ENCODE data around the gene LIMCH1. TPM values are rescaled to one million over a fixed set of nuclear protein-coding genes. Genes with fewer than 3 reads are reported as not detected.
"Not testable (repeated sequence)": the region's sequence is repeated elsewhere in the genome, so short reads cannot be mapped to it uniquely, and the experiment has no call there.

Gene LIMCH1, protein sequence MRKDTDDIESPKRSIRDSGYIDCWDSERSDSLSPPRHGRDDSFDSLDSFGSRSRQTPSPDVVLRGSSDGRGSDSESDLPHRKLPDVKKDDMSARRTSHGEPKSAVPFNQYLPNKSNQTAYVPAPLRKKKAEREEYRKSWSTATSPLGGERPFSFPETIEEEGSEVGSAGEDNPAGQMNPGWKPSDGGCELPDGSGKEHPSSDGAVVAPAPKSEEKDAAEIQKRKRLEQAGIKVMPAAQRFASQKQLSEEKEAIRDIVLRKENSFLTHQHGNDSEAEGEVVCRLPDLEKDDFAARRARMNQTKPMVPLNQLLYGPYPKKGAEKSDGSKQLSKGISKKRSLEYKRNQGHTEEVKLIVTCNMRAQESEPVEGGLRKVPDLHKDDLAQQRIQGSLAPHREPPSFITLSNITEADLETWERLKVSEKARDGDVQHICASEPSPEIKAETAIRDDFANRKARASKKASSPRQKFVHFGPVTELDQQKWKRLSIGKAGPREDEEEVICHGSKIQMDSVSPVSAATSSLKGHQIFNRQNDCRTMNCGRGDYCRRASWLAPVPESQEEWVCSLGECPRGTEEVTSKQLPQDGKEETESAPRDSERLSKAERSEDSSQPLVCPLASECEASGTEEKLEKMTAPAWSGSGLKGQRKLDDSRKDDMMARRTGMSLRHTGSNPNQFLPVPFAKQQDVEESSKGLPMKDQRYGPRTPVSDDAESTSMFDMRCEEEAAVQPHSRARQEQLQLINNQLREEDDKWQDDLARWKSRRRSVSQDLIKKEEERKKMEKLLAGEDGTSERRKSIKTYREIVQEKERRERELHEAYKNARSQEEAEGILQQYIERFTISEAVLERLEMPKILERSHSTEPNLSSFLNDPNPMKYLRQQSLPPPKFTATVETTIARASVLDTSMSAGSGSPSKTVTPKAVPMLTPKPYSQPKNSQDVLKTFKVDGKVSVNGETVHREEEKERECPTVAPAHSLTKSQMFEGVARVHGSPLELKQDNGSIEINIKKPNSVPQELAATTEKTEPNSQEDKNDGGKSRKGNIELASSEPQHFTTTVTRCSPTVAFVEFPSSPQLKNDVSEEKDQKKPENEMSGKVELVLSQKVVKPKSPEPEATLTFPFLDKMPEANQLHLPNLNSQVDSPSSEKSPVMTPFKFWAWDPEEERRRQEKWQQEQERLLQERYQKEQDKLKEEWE (N-terminal part only)
- not detected in 2 replicates for total RNA-seq

DNA sequence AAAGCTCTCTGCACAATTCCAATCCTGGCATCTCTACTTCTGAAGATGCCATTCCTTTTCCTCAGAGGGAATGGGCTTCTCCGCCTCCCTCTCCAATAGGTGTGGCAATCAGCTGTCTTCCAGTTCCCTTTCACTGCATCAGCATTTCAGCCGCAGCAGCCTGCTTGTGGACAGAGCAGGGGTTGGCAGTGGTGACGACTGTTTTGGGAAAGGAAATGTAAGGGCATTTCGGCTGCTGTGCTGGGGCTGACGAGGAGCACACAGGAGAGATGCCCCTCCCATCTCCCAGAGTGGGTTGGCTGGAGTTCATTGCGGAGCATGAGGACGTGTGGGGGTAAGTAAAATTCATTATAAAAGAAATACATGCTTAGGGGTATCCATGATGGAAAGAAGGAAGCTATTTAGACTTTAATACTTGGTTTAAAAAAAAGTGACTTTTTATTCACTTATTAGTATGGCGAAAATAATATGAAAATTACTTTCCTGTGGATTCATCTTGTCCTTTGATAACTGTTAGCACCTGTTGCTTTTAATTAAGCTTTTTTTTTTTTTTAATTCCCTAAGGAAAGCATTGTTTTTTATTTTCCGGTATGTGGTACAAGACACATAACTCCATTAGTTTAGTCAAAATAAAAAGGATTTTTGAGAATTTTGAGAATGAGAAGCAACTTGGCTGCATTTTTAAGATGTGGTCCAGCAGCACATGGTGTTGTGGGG lies at the start of gene LIMCH1:
LIMCH1 (plus strand) TSS at position 141 of the 717 bp plus-strand sequence. CDS start 67,839 bp downstream, outside the sequence.
- Mint-ChIP-seq H3K4me3 (no peak within 1 kb of the TSS), H3K9me3 (no peaks in the 10 kb centered on the region), H3K27ac (no peak within 1 kb of the TSS), H3K27me3 (no peaks in the 10 kb centered on the region), H3K36me3 (ENCODE audit: low read depth) (no peaks in the 10 kb centered on the region), H3K4me1 (no peaks in the 10 kb centered on the region)
- intact Hi-C loops (cut with micrococcal nuclease), result no loop called here
- DNase-seq, result no peak

DNA sequence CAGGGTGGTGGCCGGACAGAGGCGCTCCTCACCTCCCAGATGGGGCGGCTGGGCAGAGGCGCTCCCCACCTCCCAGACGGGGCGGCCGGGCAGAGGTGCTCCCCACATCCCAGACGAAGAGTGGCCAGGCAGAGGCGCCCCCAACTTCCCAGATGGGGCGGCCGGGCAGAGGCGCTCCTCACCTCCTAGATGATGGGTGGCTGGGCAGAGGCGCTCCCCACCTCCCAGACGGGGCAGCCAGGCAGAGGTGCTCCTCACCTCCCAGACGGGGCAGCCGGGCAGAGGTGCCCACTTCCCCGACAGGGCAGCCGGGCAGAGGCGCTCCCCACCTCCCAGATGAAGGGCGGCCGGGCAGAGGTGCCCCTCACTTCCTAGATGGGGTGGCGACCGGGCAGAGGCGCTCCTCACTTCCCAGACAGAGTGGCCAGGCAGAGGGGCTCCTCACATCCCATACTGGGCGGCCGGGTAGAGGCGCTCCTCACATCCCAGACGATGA lies 46.8 kb upstream of the LIMCH1 start:
- H3K9me3 Mint-ChIP-seq; H3K27me3 Mint-ChIP-seq; H3K27ac Mint-ChIP-seq; H3K4me1 Mint-ChIP-seq; H3K36me3 Mint-ChIP-seq (ENCODE audit: low read depth); H3K4me3 Mint-ChIP-seq; DNase-seq; intact Hi-C loops (cut with micrococcal nuclease): not testable (repeated sequence)

DNA sequence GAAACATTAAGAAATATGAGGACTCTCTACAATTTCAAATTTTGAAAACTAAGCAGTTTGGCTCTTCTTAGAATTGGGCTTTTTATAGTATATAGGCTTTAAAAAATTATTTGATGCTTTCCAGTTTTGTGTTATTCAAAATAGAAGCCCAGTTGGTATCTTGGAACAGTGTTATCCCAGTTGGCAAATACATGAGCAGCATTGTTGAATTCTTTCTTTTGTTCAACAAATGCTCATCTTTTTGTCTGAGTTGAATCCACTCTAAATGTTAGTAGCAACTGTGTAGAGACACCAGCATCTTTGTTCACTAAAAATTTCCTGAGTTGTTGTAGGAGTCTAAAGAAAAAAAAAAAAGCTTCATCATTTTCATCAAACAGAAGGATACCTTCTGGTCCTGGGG lies 41.0 kb upstream of the LIMCH1 start:
- H3K4me1 Mint-ChIP-seq, result no peaks in the 10 kb centered on the region
- H3K4me3 Mint-ChIP-seq, result no peak overlapping the region
- no peak for DNase-seq
- H3K27me3 Mint-ChIP-seq, result no peaks in the 10 kb centered on the region
- no peaks in the 10 kb centered on the region for H3K9me3 Mint-ChIP-seq
- intact Hi-C loops (cut with micrococcal nuclease), result no loop called here
- H3K27ac Mint-ChIP-seq, result no peak overlapping the region
- H3K36me3 Mint-ChIP-seq (ENCODE audit: low read depth), result no peaks in the 10 kb centered on the region

DNA sequence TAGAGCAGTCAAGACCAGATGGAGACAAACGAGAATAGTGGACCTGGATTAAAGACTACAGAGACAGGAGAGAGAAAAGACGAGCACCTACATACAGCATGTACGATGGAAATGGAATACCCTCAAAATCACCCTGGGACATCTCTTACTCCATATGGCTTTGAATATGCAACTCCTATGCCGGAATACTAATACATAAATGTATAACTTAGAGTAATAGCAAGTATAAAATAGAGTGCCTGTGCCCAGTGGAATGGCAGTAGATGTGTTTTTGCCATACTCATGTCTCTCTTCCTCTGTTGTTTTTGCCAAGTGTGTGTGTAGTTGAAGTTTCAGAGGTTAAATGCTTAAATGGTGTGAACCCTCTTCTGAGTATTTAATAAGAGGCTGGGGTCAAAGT lies 39.8 kb upstream of the LIMCH1 start:
- Mint-ChIP-seq H3K4me3 (no peak overlapping the region), H3K27ac (no peak overlapping the region), H3K4me1 (no peaks in the 10 kb centered on the region), H3K27me3 (no peaks in the 10 kb centered on the region), H3K9me3 (no peaks in the 10 kb centered on the region), H3K36me3 (ENCODE audit: low read depth) (no peaks in the 10 kb centered on the region)
- DNase-seq, result no peak
- intact Hi-C loops (cut with micrococcal nuclease), result no loop called here

DNA sequence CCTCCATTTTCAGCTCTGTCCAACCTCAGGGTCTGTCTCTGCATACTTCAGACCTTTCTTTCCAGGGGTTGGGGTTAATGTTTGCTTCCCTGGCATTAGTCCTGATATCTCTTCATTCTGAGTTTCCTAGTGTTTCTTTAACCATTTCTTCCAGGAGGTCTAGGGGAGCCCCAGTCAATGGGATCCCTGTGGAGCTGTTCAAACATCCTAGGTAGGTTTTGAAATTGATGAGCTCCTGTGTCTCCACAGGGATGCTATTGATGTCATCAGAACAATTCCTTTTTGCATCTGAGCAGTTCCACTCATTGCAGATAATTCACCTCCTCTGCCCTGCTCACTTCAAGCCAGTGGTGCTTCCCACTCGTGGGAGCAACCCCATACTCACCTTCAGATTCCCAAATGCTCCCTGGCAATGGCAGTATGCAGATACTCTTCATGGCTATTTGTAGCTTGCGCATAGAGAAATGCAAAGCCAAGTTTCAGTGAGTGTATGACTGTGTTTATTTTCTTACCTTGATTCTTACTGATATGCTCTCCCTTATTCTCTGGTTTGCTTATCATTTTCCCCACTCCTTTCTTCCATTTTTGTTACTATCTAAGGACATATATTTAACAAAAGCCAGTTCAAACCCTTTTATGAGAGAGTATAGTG lies 33.7 kb upstream of the LIMCH1 start:
- Mint-ChIP-seq H3K27ac (no peak overlapping the region), H3K9me3 (no peaks in the 10 kb centered on the region), H3K27me3 (no peaks in the 10 kb centered on the region), H3K4me3 (no peak overlapping the region), H3K36me3 (ENCODE audit: low read depth) (no peaks in the 10 kb centered on the region), H3K4me1 (no peaks in the 10 kb centered on the region)
- intact Hi-C loops (cut with micrococcal nuclease), result no loop called here
- no peak for DNase-seq

DNA sequence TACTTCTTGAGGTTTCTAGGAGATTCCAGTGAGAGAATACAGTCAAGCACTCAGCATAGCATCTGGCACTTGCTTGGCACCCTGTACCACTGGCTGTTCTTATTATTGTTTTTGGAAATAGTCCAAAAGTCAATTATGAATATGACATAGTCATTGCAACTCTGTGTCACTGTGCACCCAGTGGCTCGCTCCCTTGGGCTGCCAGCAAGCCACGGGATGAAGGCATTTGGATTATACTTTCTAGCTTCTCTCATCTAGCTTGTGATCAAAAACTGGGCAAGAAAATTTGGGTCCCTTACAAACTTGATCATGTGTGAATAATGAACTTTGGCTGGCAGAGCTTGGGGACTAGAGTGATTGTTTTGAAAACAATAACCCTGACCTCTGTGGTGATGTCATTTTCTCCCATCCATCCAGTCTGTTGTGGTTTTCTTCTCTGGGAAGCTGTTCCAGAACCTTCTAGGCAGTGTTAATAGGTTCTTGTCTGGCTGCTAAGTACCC lies 32.7 kb upstream of the LIMCH1 start:
- intact Hi-C loops (cut with micrococcal nuclease), result no loop called here
- no peaks in the 10 kb centered on the region for H3K9me3 Mint-ChIP-seq
- H3K4me3 Mint-ChIP-seq, result no peak overlapping the region
- no peaks in the 10 kb centered on the region for H3K27me3 Mint-ChIP-seq
- DNase-seq, result no peak
- H3K27ac Mint-ChIP-seq, result no peak overlapping the region
- H3K4me1 Mint-ChIP-seq, result no peaks in the 10 kb centered on the region
- no peaks in the 10 kb centered on the region for H3K36me3 Mint-ChIP-seq (ENCODE audit: low read depth)

DNA sequence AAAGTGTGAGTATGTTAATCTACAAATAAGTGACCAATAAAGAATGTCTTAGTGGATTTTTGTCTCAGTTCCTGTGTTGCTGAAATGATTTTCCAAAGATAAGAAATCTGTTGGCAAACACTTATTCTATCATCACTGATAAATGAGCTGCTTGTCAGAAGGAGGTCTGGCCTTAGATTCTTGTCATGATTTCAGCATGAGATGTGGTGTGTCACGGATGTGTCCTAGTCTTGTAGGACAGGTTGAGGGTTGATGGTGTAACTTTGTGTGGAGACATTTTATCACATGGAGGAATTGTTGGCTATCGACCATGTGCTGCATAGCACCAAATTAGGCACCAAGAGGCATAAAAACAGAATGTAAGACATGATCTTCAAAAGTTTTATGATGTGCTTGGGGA lies 31.8 kb upstream of the LIMCH1 start:
- Mint-ChIP-seq H3K4me3 (no peak overlapping the region), H3K36me3 (ENCODE audit: low read depth) (no peaks in the 10 kb centered on the region), H3K4me1 (no peaks in the 10 kb centered on the region), H3K9me3 (no peaks in the 10 kb centered on the region), H3K27ac (no peak overlapping the region), H3K27me3 (no peaks in the 10 kb centered on the region)
- intact Hi-C loops (cut with micrococcal nuclease), result no loop called here
- DNase-seq, result no peak

DNA sequence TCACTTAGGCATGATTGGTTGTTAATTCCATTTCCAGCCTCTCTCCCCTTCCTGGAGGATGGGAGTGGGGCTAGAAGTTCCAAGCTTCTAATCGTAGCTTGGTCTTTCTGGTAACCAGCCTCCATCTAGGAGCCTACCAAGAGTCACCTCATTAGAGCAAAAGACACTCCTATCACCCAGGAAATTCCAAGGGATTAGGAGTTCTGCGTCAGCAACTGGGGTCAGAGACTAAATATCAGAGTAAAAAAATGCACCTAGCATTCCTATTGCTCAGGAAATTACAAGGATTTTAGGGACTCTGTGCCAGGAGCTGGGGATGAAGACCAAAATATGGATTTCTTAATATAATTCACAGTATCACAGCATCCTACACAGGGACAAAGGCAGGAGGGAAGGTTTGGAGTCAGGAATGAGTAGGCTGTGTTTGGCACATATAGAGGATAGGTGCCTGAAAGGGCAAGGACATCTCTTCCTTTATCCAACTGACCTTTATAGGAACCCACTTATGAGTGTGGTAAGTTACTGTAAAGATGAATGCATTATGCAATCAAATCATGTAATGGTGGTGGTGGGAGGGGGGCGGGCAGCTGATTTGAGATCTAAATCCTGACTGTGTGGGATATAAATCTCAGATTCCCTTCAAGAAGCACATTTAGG lies 30.5 kb upstream of the LIMCH1 start:
- Mint-ChIP-seq H3K27ac (no peak overlapping the region), H3K36me3 (ENCODE audit: low read depth) (no peaks in the 10 kb centered on the region), H3K4me3 (no peak overlapping the region), H3K9me3 (no peaks in the 10 kb centered on the region), H3K27me3 (no peaks in the 10 kb centered on the region), H3K4me1 (no peaks in the 10 kb centered on the region)
- DNase-seq, result no peak
- intact Hi-C loops (cut with micrococcal nuclease), result no loop called here

DNA sequence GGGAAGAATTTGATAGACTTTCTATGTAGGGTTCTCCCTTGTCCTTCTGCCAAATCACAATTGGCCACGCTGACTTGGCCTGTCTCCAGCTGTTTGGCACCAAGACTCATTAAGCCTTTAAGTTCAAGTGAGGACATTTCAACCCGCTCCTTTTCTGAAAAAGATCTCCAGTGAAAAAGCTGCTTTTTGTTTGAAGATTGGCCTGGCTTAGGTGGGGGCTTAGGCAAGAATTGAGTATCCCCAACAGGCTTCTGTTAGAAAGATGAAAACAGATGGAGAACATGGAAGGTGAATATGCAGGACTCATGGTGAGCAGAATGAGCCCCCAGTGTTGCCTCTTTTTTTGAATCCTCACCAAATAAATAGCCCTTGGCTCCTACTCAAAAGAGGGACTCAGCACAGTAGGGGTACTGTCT lies 28.5 kb upstream of the LIMCH1 start:
- intact Hi-C loops (cut with micrococcal nuclease), result no loop called here
- no peaks in the 10 kb centered on the region for H3K27me3 Mint-ChIP-seq
- H3K36me3 Mint-ChIP-seq (ENCODE audit: low read depth), result no peaks in the 10 kb centered on the region
- H3K4me3 Mint-ChIP-seq, result no peak overlapping the region
- no peaks in the 10 kb centered on the region for H3K9me3 Mint-ChIP-seq
- no peaks in the 10 kb centered on the region for H3K4me1 Mint-ChIP-seq
- no peak for DNase-seq
- no peak overlapping the region for H3K27ac Mint-ChIP-seq

DNA sequence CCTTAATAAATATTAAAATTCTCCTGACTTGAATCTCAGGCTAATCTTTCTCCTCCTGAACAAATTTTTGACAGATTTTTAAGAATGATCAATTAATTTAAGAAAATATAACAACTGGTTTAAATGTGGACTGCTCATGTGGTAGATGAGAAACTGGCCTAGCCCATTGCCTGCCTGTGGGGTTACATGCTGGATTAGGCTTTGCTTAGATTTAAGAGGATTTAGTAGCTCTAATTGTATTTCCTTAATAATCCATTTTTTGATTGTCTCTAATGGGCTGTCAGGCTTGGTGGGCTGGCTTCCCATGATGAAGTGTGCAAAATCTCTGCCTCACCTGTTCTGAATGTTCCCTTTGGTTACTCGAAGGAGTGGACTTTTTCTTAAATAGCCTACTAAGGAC lies 27.8 kb upstream of the LIMCH1 start:
- no peak for DNase-seq
- Mint-ChIP-seq H3K9me3 (no peaks in the 10 kb centered on the region), H3K27me3 (no peaks in the 10 kb centered on the region), H3K36me3 (ENCODE audit: low read depth) (no peaks in the 10 kb centered on the region), H3K4me1 (no peaks in the 10 kb centered on the region), H3K4me3 (no peak overlapping the region), H3K27ac (no peak overlapping the region)
- intact Hi-C loops (cut with micrococcal nuclease), result no loop called here

DNA sequence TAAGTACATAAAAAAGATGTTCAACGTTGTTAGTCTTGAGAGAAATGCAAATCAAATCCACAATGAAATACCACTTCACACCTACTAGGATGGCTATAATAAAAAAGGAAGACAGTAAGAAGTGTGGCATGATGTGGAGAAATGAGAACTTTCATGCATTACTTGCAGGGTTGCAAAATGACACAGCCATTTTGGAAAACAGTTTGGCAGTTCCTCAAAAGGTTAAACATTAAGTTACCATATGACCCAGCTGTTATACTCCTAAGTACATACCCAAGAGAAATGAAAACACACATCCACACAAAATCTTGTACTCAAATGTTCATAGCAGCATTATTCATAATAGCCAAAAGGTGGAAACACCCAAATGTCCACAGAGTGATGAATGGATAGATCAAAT lies 25.8 kb upstream of the LIMCH1 start:
- H3K27me3 Mint-ChIP-seq, result no peaks in the 10 kb centered on the region
- no peak for DNase-seq
- no peaks in the 10 kb centered on the region for H3K4me1 Mint-ChIP-seq
- H3K4me3 Mint-ChIP-seq, result no peak overlapping the region
- H3K9me3 Mint-ChIP-seq, result no peaks in the 10 kb centered on the region
- intact Hi-C loops (cut with micrococcal nuclease), result no loop called here
- H3K36me3 Mint-ChIP-seq (ENCODE audit: low read depth), result no peaks in the 10 kb centered on the region
- no peak overlapping the region for H3K27ac Mint-ChIP-seq

DNA sequence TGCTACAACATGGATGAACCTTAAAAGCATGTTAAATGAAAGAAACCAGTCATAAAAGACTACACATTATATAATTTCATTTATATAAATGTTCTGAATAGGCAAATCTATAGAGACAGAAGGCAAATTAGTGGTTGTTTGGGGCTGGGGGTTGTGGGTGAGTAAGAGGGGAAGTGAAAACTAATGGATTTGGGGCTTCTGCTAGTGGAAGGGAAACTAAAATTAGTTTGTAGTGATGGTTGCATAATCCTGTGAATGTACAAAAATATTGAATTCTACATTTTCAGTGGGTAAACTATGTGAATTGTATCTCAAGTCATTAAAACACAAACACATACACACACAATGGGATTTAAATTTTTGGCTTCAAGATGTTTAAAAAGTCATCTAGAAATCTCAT lies 25.4 kb upstream of the LIMCH1 start:
- intact Hi-C loops (cut with micrococcal nuclease), result no loop called here
- no peak for DNase-seq
- Mint-ChIP-seq H3K36me3 (ENCODE audit: low read depth) (no peaks in the 10 kb centered on the region), H3K9me3 (no peaks in the 10 kb centered on the region), H3K27me3 (no peaks in the 10 kb centered on the region), H3K4me3 (no peak overlapping the region), H3K4me1 (no peaks in the 10 kb centered on the region), H3K27ac (no peak overlapping the region)
